IMR-90 (cell line): ENCODE measurements around the gene NPHP4.

Experiments
- BHLHE40 ChIP-seq: fragments of 150-350 bp; IDR thresholded peaks from 2 replicates; pipeline ENCODE4 v1.6.1; 2016; ENCODE audit warnings: mild to moderate bottlenecking, low read depth, low read length
- CEBPB ChIP-seq: IDR thresholded peaks from 2 replicates; pipeline ENCODE4 v1.6.1; 2012; ENCODE audit warnings: low read depth, low read length, improper control_type of control experiment
- CHD1 ChIP-seq: IDR thresholded peaks from 2 replicates; pipeline ENCODE4 v1.6.1; 2012; ENCODE audit warnings: low read depth, low read length, improper control_type of control experiment
- MAFK ChIP-seq: IDR thresholded peaks from 2 replicates; pipeline ENCODE4 v1.6.1; 2012; ENCODE audit warnings: low read depth, low read length, improper control_type of control experiment
- MAZ ChIP-seq: IDR thresholded peaks from 2 replicates; pipeline ENCODE4 v1.6.1; 2012; ENCODE audit warnings: low read depth, mild to moderate bottlenecking, low read length, improper control_type of control experiment, moderate library complexity, borderline replicate concordance
- MXI1 ChIP-seq: IDR thresholded peaks from 2 replicates; pipeline ENCODE4 v1.6.1; 2012; ENCODE audit warnings: low read depth, mild to moderate bottlenecking, low read length, moderate library complexity, borderline replicate concordance
- NFE2L2 ChIP-seq: fragments of 150-350 bp; IDR thresholded peaks from 2 replicates; pipeline ENCODE4 v1.6.1; 2016; ENCODE audit warnings: low read depth, mild to moderate bottlenecking, low read length
- POLR2A ChIP-seq: IDR thresholded peaks from 2 replicates; pipeline ENCODE4 v1.6.1; 2012; ENCODE audit warnings: mild to moderate bottlenecking, low read depth, low read length
- RAD21 ChIP-seq: IDR thresholded peaks from 2 replicates; pipeline ENCODE4 v1.6.1; 2012; ENCODE audit warnings: low read length, improper control_type of control experiment
- RFX5 ChIP-seq: IDR thresholded peaks from 2 replicates; pipeline ENCODE4 v1.8.0; 2012; ENCODE audit warnings: low read depth, mild to moderate bottlenecking, low read length, moderate library complexity
- SMC3 ChIP-seq: fragments of 150-350 bp; IDR thresholded peaks from 2 replicates; pipeline ENCODE4 v1.6.1; 2016; ENCODE audit warnings: low read depth, mild to moderate bottlenecking, antibody characterized with exemption, low read length, moderate library complexity
- TF ChIP-seq, protein P1 (sequence below): fragments of 150-350 bp; IDR thresholded peaks from 2 replicates; pipeline ENCODE4 v1.6.1; 2017; ENCODE audit warnings: mild to moderate bottlenecking, antibody characterized with exemption, low read length, low read depth
- TF ChIP-seq, protein P2 (sequence below): conservative IDR thresholded peaks from 2 replicates; pipeline ENCODE4 v1.5.1; 2012; ENCODE audit warnings: mild to moderate bottlenecking, low read depth, low read length, improper control_type of control experiment
- TF ChIP-seq, protein P3 (sequence below): fragments of 150-350 bp; IDR thresholded peaks from 2 replicates; pipeline ENCODE4 v1.6.1; 2016; ENCODE audit warnings: low read depth, mild to moderate bottlenecking, low read length, moderate library complexity, borderline replicate concordance

DNA sequence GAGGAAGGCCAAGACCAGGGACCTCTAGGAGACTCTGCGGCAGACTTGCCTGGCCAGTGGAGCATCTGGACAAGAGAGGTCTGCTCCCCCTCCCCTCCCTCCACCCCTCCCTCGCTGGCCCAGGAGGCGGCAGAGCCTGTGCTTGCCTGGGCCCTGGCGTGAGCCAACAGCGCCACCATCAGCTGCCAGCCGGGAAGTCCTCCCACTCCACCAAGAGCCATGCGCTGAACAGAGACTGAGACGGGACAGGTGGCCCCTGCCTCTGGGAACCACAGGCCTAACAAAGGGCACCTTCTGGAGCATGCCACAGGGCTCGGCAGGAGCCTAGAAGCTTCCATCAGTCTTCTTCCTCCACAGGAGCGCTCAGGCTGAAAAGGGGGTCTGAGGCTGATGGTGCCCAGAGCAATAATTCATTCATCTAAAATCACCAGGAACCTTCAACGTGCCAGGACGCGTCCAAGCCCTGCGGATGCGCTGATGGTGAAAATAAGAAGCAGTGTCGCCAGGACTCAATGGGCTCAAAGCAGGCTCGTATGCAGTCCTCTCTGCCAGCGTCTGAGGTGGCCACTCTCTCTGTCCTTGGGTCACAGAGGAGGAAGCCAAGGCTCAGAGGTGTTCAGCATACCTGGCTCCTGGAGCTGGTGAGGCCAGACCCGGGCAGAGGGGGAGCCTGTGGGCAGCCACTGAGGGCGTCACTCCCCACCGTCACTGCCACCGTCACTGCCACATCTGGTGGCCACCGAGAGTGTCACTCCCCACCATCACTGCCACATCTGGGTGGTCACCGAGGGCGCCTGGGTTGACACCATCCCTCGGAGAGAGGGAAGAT, 161.2 kb downstream of the NPHP4 start:
- TF ChIP-seq, protein P1, sequence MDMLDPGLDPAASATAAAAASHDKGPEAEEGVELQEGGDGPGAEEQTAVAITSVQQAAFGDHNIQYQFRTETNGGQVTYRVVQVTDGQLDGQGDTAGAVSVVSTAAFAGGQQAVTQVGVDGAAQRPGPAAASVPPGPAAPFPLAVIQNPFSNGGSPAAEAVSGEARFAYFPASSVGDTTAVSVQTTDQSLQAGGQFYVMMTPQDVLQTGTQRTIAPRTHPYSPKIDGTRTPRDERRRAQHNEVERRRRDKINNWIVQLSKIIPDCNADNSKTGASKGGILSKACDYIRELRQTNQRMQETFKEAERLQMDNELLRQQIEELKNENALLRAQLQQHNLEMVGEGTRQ: no peak
- TF ChIP-seq, protein P2, sequence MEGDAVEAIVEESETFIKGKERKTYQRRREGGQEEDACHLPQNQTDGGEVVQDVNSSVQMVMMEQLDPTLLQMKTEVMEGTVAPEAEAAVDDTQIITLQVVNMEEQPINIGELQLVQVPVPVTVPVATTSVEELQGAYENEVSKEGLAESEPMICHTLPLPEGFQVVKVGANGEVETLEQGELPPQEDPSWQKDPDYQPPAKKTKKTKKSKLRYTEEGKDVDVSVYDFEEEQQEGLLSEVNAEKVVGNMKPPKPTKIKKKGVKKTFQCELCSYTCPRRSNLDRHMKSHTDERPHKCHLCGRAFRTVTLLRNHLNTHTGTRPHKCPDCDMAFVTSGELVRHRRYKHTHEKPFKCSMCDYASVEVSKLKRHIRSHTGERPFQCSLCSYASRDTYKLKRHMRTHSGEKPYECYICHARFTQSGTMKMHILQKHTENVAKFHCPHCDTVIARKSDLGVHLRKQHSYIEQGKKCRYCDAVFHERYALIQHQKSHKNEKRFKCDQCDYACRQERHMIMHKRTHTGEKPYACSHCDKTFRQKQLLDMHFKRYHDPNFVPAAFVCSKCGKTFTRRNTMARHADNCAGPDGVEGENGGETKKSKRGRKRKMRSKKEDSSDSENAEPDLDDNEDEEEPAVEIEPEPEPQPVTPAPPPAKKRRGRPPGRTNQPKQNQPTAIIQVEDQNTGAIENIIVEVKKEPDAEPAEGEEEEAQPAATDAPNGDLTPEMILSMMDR: no peak
- no peak for TF ChIP-seq RAD21
- TF ChIP-seq SMC3: no peak
- TF ChIP-seq POLR2A: no peak
- TF ChIP-seq CHD1: no peak
- no peak for TF ChIP-seq MXI1
- no peak for TF ChIP-seq BHLHE40
- no peak for TF ChIP-seq CEBPB
- TF ChIP-seq, protein P3, sequence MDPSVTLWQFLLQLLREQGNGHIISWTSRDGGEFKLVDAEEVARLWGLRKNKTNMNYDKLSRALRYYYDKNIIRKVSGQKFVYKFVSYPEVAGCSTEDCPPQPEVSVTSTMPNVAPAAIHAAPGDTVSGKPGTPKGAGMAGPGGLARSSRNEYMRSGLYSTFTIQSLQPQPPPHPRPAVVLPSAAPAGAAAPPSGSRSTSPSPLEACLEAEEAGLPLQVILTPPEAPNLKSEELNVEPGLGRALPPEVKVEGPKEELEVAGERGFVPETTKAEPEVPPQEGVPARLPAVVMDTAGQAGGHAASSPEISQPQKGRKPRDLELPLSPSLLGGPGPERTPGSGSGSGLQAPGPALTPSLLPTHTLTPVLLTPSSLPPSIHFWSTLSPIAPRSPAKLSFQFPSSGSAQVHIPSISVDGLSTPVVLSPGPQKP: no peak
- no peak for TF ChIP-seq MAFK
- TF ChIP-seq MAZ: no peak
- TF ChIP-seq RFX5: no peak
- TF ChIP-seq NFE2L2: no peak
